Activated CD8-positive, alpha-beta T cell treated with anti-CD3 and anti-CD28 coated beads for 36 hours (primary cell): Measurements from ENCODE around the gene GATAD1. TPM values are rescaled to one million over a fixed set of nuclear protein-coding genes. Genes with fewer than 3 reads are reported as not detected.
"Not testable (repeated sequence)": the region's sequence is repeated elsewhere in the genome, so short reads cannot be mapped to it uniquely, and the experiment has no call there.

Experiments
- ATAC-seq: fragments of 200-7000 bp; cut with Tn5 transposase; one replicate; pipeline ENCODE4 v1.10.0; 2021; ENCODE audit warnings: mild to moderate bottlenecking, moderate library complexity
- CTCF ChIA-PET: fragments of 350-600 bp; sonication (Branson Sonifier 250); formaldehyde crosslinking; loops from one replicate; lab custom pipeline; 2021; ENCODE audit warnings: antibody characterized with exemption; lab: Charles Lee
- POLR2A ChIA-PET: fragments of 350-600 bp; sonication (Branson Sonifier 250); formaldehyde crosslinking; loops from one replicate; lab custom pipeline; 2021; ENCODE audit warnings: antibody characterized with exemption; lab: Charles Lee
- DNase-seq: peaks from one replicate; pipeline ENCODE4 v3.0.0-alpha.2; 2020
- H3K27ac Mint-ChIP-seq: one replicate; pipeline ENCODE4 v1.8.0; 2021; ENCODE audit warnings: mild to moderate bottlenecking, mixed read lengths
- H3K27me3 Mint-ChIP-seq: one replicate; pipeline ENCODE4 v1.8.0; 2021; ENCODE audit warnings: mixed read lengths
- H3K36me3 Mint-ChIP-seq: one replicate; pipeline ENCODE4 v1.8.0; 2021; ENCODE audit warnings: low read depth, mixed read lengths
- H3K4me1 Mint-ChIP-seq: one replicate; pipeline ENCODE4 v1.8.0; 2021; ENCODE audit warnings: low read depth, mixed read lengths
- H3K4me3 Mint-ChIP-seq: one replicate; pipeline ENCODE4 v1.8.0; 2021; ENCODE audit warnings: mild to moderate bottlenecking, moderate library complexity, mixed read lengths
- H3K9me3 Mint-ChIP-seq: one replicate; pipeline ENCODE4 v1.8.0; 2021; ENCODE audit warnings: mixed read lengths
- CTCF ChIP-seq: fragments of 200-600 bp; IDR thresholded peaks from one replicate; pipeline ENCODE4 v1.8.0; 2022; ENCODE audit warnings: antibody characterized with exemption, mild to moderate bottlenecking
- intact Hi-C: fragments of 100-400 bp; cut with micrococcal nuclease; formaldehyde crosslinking; loops from one replicate; pipeline ENCODE4 v1.10.0; 2022
- total RNA-seq, 2 experiments: library from RNA; stranded (reverse); gene quantifications; one replicate each; pipeline ENCODE4 v1.2.3, GENCODE V29; 2021

The GATAD1 gene
- total RNA-seq, 2 experiments from 2014 or later: 19.7 to 19.8 TPM

GRCh38 chr7:92461027-92462003 lies 14.0 kb downstream of the GATAD1 start:
- ATAC-seq (peak; percentile 80), DNase-seq (peak; percentile 41)
- TF ChIP-seq CTCF: peak; percentile 83
- intact Hi-C loops: loop anchor here (5.0 kb wide), 1 partner anchor 39 kb away; no protein-coding TSS in a partner anchor
- Mint-ChIP-seq H3K4me3 (no peak overlapping the region), H3K27ac (no peak overlapping the region), H3K9me3 (no peaks in the 10 kb centered on the region), H3K4me1 (no peaks in the 10 kb centered on the region), H3K36me3 (peaks cover 6% of the 10 kb centered on the region), H3K27me3 (no peaks in the 10 kb centered on the region)
- CTCF ChIA-PET: interaction anchor here (0.7 to 2.3 kb wide), 19 partner anchors 9 to 631 kb away, joined by 3 to 22 read pairs (median 4); partner anchors contain the start of gene GATAD1
- POLR2A ChIA-PET: interaction anchor here (0.6 to 1.8 kb wide), 2 partner anchors 14 to 263 kb away, joined by 3 to 9 read pairs; partner anchors contain the start of gene GATAD1

- POLR2A ChIA-PET: no interaction called here
- H3K27me3 Mint-ChIP-seq: no peaks in the 10 kb centered on the region
- DNase-seq (no peak), ATAC-seq (no peak)
- intact Hi-C loops: loop anchor here (5.0 kb wide), 1 partner anchor 40 kb away; no protein-coding TSS in a partner anchor
- peaks cover 3% of the 10 kb centered on the region for H3K36me3 Mint-ChIP-seq
- H3K27ac Mint-ChIP-seq: no peak overlapping the region
- H3K4me3 Mint-ChIP-seq: no peak overlapping the region
- CTCF ChIA-PET: interaction anchor here (1.0 kb wide), 1 partner anchor 152 kb away, joined by 3 read pairs; no protein-coding TSS in a partner anchor
- no peaks in the 10 kb centered on the region for H3K9me3 Mint-ChIP-seq
- H3K4me1 Mint-ChIP-seq: no peaks in the 10 kb centered on the region
- TF ChIP-seq CTCF: no peak
These were observed 15.3 kb downstream of the GATAD1 start for GRCh38 chr7:92462560-92462959.

GRCh38 chr7:92464515-92464914 lies 17.2 kb downstream of the GATAD1 start:
- Mint-ChIP-seq H3K9me3 (peaks cover 8% of the 10 kb centered on the region), H3K4me1 (no peaks in the 10 kb centered on the region), H3K27me3 (no peaks in the 10 kb centered on the region), H3K4me3 (no peak overlapping the region), H3K36me3 (peaks cover 10% of the 10 kb centered on the region), H3K27ac (no peak overlapping the region)
- CTCF ChIA-PET: interaction anchor here (1.3 to 1.4 kb wide), 2 partner anchors 41 to 331 kb away, joined by 3 to 5 read pairs; no protein-coding TSS in a partner anchor
- TF ChIP-seq CTCF: no peak
- ATAC-seq (no peak), DNase-seq (no peak)
- intact Hi-C loops: loop anchor here (5.0 kb wide), 1 partner anchor 42 kb away; no protein-coding TSS in a partner anchor
- POLR2A ChIA-PET: no interaction called here

- Mint-ChIP-seq H3K9me3 (peaks cover 8% of the 10 kb centered on the region), H3K36me3 (peaks cover 10% of the 10 kb centered on the region), H3K27ac (no peak overlapping the region), H3K4me1 (no peaks in the 10 kb centered on the region), H3K27me3 (no peaks in the 10 kb centered on the region), H3K4me3 (no peak overlapping the region)
- no peak for ATAC-seq
- POLR2A ChIA-PET: no interaction called here
- no peak for TF ChIP-seq CTCF
- CTCF ChIA-PET: no interaction called here
- no peak for DNase-seq
- intact Hi-C loops: no loop called here
These were observed 19.4 kb downstream of the GATAD1 start for GRCh38 chr7:92466682-92467081.

- intact Hi-C loops, H3K9me3 Mint-ChIP-seq, H3K27ac Mint-ChIP-seq, ATAC-seq, POLR2A ChIA-PET, H3K4me3 Mint-ChIP-seq, DNase-seq, H3K4me1 Mint-ChIP-seq, H3K27me3 Mint-ChIP-seq: not testable (repeated sequence)
- CTCF ChIA-PET: interaction anchor here (0.9 kb wide), 1 partner anchor 10 kb away, joined by 3 read pairs; no protein-coding TSS in a partner anchor
- H3K36me3 Mint-ChIP-seq: peaks cover 10% of the 10 kb centered on the region
These were observed 21.3 kb downstream of the GATAD1 start for GRCh38 chr7:92468589-92468988.

- intact Hi-C loops, H3K27ac Mint-ChIP-seq, H3K4me1 Mint-ChIP-seq, DNase-seq, POLR2A ChIA-PET, H3K4me3 Mint-ChIP-seq, H3K9me3 Mint-ChIP-seq, H3K27me3 Mint-ChIP-seq, ATAC-seq, H3K36me3 Mint-ChIP-seq, CTCF ChIA-PET: not testable (repeated sequence)
These were observed 26.7 kb downstream of the GATAD1 start for GRCh38 chr7:92473989-92474388.

- ATAC-seq, H3K4me3 Mint-ChIP-seq, intact Hi-C loops, H3K4me1 Mint-ChIP-seq, H3K9me3 Mint-ChIP-seq, H3K36me3 Mint-ChIP-seq, DNase-seq, H3K27me3 Mint-ChIP-seq, H3K27ac Mint-ChIP-seq, POLR2A ChIA-PET, CTCF ChIA-PET: not testable (repeated sequence)
These were observed 28.0 kb downstream of the GATAD1 start for GRCh38 chr7:92475261-92475770.
